GM12864 (cell line): ENCODE measurements around the gene ATP8A2.

Source experiments
- DNase-seq: peaks from one replicate; pipeline ENCODE4 v3.0.0-alpha.2; 2011; ENCODE audit warnings: low read depth
- H3K4me3 ChIP-seq: 2 replicates; pipeline ENCODE4 v1.5.1; 2011; ENCODE audit warnings: mild to moderate bottlenecking, low read depth, low read length, control low read depth
- TF ChIP-seq, protein P1 (sequence below): IDR thresholded peaks from 2 replicates; pipeline ENCODE4 v1.5.1; 2011; ENCODE audit warnings: low read depth, mild to moderate bottlenecking, moderate library complexity, low read length, control low read depth, inconsistent platforms; ENCODE audit errors: missing control alignments

The ATP8A2 gene

DNA sequence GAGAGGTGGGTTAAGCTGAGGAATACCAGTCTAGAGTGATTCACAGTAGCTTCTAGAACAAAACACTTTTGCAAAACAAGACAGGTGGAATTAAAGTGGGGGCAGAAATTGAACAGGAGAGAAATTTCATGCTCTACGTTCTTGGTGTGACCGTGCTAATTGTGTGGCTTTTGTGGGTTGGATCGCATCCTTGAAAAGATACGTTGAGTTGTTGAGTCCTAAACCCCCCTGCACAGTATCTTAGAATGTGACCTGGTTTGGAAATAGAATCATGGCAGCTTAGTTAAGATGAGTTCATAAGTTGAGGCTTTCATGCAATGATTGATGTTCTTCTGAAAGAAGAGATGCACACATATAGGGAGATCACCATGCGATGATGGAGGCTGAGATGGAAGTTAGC lies 308.2 kb downstream of the ATP8A2 start:
- TF ChIP-seq, protein P1, sequence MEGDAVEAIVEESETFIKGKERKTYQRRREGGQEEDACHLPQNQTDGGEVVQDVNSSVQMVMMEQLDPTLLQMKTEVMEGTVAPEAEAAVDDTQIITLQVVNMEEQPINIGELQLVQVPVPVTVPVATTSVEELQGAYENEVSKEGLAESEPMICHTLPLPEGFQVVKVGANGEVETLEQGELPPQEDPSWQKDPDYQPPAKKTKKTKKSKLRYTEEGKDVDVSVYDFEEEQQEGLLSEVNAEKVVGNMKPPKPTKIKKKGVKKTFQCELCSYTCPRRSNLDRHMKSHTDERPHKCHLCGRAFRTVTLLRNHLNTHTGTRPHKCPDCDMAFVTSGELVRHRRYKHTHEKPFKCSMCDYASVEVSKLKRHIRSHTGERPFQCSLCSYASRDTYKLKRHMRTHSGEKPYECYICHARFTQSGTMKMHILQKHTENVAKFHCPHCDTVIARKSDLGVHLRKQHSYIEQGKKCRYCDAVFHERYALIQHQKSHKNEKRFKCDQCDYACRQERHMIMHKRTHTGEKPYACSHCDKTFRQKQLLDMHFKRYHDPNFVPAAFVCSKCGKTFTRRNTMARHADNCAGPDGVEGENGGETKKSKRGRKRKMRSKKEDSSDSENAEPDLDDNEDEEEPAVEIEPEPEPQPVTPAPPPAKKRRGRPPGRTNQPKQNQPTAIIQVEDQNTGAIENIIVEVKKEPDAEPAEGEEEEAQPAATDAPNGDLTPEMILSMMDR, result no peak
- DNase-seq, result no peak

DNA sequence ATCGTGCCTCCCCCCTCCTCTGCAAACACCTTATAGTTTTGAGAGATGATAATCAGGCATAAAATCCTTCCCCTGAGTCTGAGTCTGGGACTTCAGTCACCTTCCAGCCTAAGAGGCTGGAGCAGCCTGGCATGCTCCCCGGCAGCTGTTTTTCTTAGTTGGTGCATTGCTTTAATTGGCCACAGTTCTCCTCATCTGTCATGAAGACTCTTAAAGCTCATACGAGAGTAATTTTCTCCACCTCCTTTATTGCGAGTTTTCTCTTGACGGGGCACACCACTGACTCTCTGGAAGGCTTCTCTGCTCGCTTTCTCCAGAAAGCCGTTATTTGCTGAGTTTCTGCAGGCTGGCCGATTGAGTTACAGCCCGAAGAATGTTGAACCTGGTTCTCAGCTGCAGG lies 310.5 kb downstream of the ATP8A2 start:
- TF ChIP-seq, protein P1, result no peak
- no peak for DNase-seq
- H3K4me3 ChIP-seq, result no peak overlapping the region

More for the DNA sequence above, 308.2 kb downstream of the ATP8A2 start:
- no peak overlapping the region for H3K4me3 ChIP-seq

GRCh38 chr13:25683056-25683455 lies 311.3 kb downstream of the ATP8A2 start:
- H3K4me3 ChIP-seq, result no peak overlapping the region
- TF ChIP-seq, protein P1, result no peak
- no peak for DNase-seq

- H3K4me3 ChIP-seq, result no peak overlapping the region
- TF ChIP-seq, protein P1, result no peak
- no peak for DNase-seq
Measured at GRCh38 chr13:25683662-25684370, 312.0 kb downstream of the ATP8A2 start.

DNA sequence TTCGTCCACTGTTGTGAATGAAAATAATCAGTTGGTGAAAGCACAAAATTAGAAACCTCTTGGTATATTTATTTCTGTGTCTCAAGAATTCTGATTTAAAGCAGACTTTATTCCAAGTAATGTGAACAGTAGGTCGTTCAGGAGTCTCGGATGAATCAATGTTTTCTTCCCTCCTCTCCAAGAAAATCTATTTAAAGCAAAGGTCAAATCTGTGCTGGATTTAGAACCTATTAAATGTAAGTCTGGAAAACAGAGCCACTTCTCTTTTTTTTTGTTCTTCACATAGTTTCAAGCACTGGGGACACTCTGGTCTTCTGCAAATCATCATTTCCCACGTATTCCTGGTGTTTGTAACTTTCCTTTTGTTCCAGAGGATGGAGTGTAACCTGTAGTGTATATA lies 312.7 kb downstream of the ATP8A2 start:
- no peak overlapping the region for H3K4me3 ChIP-seq
- TF ChIP-seq, protein P1, result no peak

DNA sequence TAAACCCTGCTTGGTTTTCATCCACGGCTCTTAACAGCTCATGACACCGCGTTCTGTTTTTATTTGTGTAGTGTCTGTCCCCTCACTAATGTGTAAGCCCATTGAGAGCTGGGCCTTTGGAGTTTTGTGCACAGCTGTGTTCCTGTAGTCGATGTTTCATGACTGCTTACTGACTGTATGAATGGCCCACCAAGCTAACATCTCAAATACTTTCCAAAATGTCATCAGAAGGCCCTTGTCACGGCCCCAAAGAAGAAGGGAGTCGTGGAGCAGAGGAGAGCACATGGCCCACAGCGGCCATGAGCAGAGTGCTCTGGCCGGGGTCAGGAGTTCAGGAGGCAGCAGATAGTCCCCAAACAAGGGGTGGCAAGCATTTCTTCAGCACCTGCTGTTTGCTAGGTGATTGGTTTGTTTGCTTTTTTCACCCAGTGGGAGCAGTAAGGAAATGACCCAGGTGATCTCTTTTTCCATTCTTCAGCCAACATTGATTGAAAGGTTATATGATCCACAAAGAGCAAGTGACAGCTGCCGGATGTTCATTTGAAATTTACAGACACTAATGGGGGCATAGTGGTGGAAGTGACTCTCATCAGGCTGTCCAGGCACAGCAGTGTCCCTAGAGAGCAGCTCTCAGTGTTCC lies 315.2 kb downstream of the ATP8A2 start:
- TF ChIP-seq, protein P1, result no peak
- no peak for DNase-seq
- H3K4me3 ChIP-seq, result no peak overlapping the region

More for the DNA sequence above, 312.7 kb downstream of the ATP8A2 start:
- DNase-seq, result no peak
